Measurements from ENCODE around the gene VWA5B1. TPM values are rescaled to one million over a fixed set of nuclear protein-coding genes. Genes with fewer than 3 reads are reported as not detected.
A peak's percentile ranks its signal among the peaks of the same experiment; 100 is the strongest.

The VWA5B1 gene
- total and polyA plus RNA-seq, 2 of the 4 experiments (the other 2 are of a cell fraction): not detected

GRCh38 chr1:20322825-20323612 lies 32.3 kb downstream of the VWA5B1 start:
- H3K79me1 ChIP-seq (ENCODE audit: low read depth in 1 of 2, low read length in 2 of 2): no peaks in the 10 kb centered on the region
- intact Hi-C loops (cut with micrococcal nuclease) (no loop called here), dilution Hi-C loops (cut with HindIII; ENCODE audit: low sequenced_read_pairs, unreplicated experiment) (no loop called here), in situ Hi-C loops (cut with MboI; ENCODE audit: low sequenced_read_pairs) (no loop called here)
- TF ChIP-seq POLR2A (IDR thresholded peaks at IDR 0.05; ENCODE audit: low read depth, low read length): no peak
- TF ChIP-seq CEBPB (IDR thresholded peaks at IDR 0.05; ENCODE audit: low read depth, low read length): peak; percentile 90
- TF ChIP-seq BHLHE40 (IDR thresholded peaks at IDR 0.05; ENCODE audit: low read depth, low read length): no peak
- H3K36me3 ChIP-seq (ENCODE audit: control insufficient read depth, insufficient read depth, low read length): no peaks in the 10 kb centered on the region
- no peak overlapping the region for H2BK20ac ChIP-seq (ENCODE audit: low read depth, low read length)
- no peaks in the 10 kb centered on the region; the same call in 1 of the 2 replicates for H3K9me1 ChIP-seq (ENCODE audit: insufficient read depth, low read length)
- H3K18ac ChIP-seq (ENCODE audit: low read depth, low read length): no peak overlapping the region
- H2AK5ac ChIP-seq (ENCODE audit: low read depth, low read length): no peak overlapping the region
- H2BK120ac ChIP-seq (ENCODE audit: low read depth, low read length): peak overlapping the region; percentile 23; the same call in 1 of the 2 replicates
- DNase-seq (peak; percentile 82), ATAC-seq (ENCODE audit: low read depth) (peak; percentile 24)
- H2BK15ac ChIP-seq (ENCODE audit: low read depth, low read length): no peak overlapping the region
- no peaks in the 10 kb centered on the region for H3K9me3 ChIP-seq (ENCODE audit: control insufficient read depth, insufficient read depth, low read length)
- H4K5ac ChIP-seq (ENCODE audit: low read depth, low read length): no peak overlapping the region
- peaks cover 9% of the 10 kb centered on the region; the same call in 1 of the 2 replicates for H3K4me1 ChIP-seq (ENCODE audit: control insufficient read depth, insufficient read depth, low read length)
- peak overlapping the region; percentile 14; the same call in 1 of the 2 replicates for H3K27ac ChIP-seq (ENCODE audit: insufficient read depth, low read length)
- no peak overlapping the region; the same call in 1 of the 2 replicates for H3K14ac ChIP-seq (replicated peaks; ENCODE audit: low read depth, low read length)
- H3K23ac ChIP-seq (ENCODE audit: low read depth, low read length): no peak overlapping the region
- ChIA-PET POLR2A (ENCODE audit: unreplicated experiment) (no interaction called here), CTCF (no interaction called here)
- H3K4me3 ChIP-seq (ENCODE audit: insufficient read depth, low read depth, low read length): no peak overlapping the region
- no peak overlapping the region; the same call in 1 of the 2 replicates for H3K4ac ChIP-seq (ENCODE audit: low read depth, low read length)
- H2AFZ ChIP-seq (replicated peaks; ENCODE audit: low read length, poor library complexity): peak overlapping the region; percentile 49
- no peak overlapping the region for H3K56ac ChIP-seq (ENCODE audit: extremely low read depth, insufficient read depth, low read length)
- H4K8ac ChIP-seq (ENCODE audit: low read depth in 2 of 2, low read length in 2 of 2): 0 out of 4 replicates have a peak overlapping the region, but pooled peaks of 1 of the 2 experiments have one; percentile 6
- WGBS, 2 experiments (ENCODE audit: extremely low coverage in 2 of 2, insufficient read length in 1 of 2): 69% methylated on average over 11 of the region's 23 CpGs; no CpG with 5 or more reads in 1 of the 2 experiments
- H4K91ac ChIP-seq (ENCODE audit: insufficient read depth, low read depth, low read length): peak overlapping the region; percentile 34; the same call in 1 of the 2 replicates
- peaks cover 15% of the 10 kb centered on the region for H3K27me3 ChIP-seq (ENCODE audit: control insufficient read depth, insufficient read depth, low read length)
- no peak overlapping the region for H2AK9ac ChIP-seq (replicated peaks; ENCODE audit: low read depth, low read length, poor library complexity)
- H4K20me1 ChIP-seq (ENCODE audit: insufficient read depth, low read length): no peaks in the 10 kb centered on the region
- BruUV-seq (replicated peaks): no TSS peak
- H3K4me2 ChIP-seq (ENCODE audit: low read depth, low read length): no peak overlapping the region
- H2BK5ac ChIP-seq (ENCODE audit: low read depth, low read length, poor library complexity, severe bottlenecking): no peak overlapping the region
- no peak overlapping the region for H3K9ac ChIP-seq (ENCODE audit: low read depth, low read length)

Measured in IMR-90 (cell line).